HG03095 (cell line): Measurements from ENCODE around the gene CTU2.

ENCODE experiments used
- ATAC-seq: cut with Tn5 transposase; IDR thresholded peaks from one replicate; pipeline ENCODE4 v1.9.1; 2021; ENCODE audit warnings: moderate library complexity; ENCODE audit not compliant: unreplicated experiment

The CTU2 gene

DNA sequence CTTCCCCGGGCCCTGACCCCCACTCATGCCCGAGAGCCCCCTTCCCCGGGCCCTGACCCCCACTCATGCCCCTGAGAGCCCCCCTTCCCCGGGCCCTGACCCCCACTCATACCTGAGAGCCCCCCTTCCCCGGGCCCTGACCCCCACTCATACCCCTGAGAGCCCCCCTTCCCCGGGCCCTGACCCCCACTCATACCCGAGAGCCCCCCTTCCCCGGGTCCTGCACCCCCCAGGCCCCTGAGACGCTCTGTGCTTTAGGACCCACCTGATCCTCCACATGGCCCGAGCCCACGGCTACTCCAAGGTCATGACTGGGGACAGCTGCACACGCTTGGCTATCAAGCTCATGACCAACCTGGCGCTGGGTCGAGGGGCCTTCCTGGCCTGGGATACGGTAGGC, 6.8 kb downstream of the CTU2 start:
- ATAC-seq: no peak

GRCh38 chr16:88713568-88714419, 7.5 kb downstream of the CTU2 start:
- no peak for ATAC-seq

DNA sequence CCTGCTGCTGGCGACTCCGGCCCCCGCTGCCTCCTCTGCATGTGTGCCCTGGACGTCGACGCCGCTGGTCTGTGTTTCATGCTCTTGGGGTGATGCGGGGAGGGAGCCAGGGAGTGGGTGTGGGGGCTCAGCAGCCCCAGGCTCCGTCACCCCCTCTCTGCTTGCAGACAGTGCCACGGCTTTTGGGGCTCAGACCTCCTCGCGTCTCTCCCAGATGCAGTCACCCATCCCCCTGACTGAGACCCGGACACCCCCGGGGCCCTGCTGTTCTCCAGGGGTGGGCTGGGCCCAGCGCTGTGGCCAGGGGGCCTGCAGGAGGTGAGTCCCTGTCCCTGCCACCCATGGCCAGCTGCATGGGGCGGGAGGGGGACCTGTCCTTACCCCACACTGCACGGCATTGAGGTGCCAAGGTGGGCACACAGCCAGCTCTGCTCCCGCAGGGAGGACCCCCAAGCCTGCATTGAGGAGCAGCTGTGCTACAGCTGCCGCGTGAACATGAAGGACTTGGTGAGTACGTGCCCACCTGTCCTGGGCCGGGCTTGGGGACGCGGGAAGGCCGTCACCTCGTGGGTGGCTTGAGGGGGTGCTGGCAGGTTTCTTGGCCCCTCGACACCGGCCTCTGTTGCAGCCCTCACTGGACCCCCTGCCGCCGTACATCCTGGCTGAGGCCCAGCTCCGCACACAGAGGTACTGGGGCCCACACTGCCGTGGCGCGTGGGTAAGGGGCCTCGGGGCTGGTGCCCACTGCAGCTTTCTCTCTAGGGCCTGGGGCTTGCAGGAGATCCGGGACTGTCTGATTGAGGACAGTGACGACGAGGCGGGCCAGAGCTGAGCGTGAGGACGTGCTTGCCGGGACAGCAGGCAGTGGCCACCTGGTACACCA, 8.4 kb downstream of the CTU2 start:
- no peak for ATAC-seq

DNA sequence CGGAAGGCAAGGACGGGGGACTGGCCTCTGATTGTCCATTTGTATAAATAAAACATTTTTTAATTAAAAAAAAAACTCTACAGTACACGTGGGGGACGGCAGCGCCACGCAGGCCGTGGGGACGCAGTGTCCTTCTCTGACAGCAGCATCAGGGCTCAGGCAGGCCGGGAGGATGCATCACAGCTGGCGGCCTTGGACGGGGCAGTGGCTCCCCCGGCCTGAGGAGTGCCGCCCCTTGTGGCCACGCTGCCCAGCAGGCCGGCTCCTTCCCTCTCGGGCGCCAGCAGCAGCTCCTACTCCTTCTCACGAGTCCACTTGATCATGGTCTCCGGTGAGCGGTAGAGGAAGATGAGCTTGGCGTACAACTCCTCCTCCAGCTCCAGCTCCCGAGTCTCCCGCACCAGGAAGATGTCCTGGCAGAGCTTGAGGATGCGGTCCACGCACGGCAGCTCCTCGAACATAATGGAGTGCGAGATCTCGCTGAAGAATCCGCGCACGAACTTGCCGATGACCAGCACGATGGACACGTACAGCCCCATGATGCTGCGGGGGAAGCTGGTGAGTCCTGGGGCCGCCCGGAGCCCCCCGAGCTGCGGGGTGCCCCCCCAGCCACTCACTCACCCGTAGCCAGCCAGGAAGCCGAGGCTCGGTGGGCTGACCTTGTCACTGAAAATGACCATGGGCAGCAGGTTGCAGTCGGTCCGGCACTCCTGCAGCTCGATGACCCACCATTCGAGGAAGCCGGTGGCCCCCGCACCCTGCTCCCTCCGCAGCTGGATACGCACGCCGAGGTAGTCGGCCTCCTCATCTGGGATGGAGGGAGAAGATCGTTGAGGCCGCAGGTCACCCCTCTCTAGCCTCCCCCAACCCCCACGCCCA, 9.2 kb downstream of the CTU2 start:
- no peak for ATAC-seq

DNA sequence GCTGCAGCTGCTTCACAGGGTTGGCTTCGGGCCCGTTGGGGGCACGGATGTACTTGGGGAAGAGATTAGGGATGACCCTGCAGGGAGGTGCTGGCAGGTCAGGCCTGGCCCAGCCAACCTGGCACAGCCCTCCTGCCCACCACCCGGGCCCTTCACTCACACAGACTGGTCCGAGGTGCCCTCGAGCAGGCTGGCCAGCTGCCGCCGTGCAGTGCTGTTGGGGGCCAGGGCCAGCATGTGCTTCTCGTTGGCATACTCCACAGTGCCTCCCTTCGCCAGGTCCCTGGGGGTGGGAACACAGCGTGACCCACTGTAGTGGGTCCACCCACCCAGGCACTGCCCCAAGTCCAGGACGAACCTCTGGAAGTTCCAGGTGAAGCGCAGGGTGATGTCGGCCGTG, 9.9 kb downstream of the CTU2 start:
- no peak for ATAC-seq

DNA sequence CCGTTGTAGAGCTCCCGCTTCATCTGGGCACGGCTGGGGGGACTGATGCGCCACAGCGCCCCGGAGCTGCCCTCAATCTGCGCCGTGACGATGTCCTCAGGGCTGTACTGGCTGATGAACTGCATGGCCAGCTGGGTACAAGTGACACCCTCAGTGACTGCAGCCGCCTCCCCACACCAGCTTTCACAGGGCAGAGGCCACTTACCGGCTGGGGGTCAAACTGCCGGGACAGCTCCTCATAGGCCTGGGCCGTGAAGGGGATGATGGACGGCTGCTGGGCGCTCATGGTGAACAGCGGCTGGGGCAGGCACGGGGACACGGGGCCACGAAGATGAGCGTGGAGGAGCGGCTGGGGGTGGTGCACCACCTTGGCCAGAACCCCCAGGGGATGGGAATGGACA, 10.3 kb downstream of the CTU2 start:
- ATAC-seq: no peak

GRCh38 chr16:88718178-88718577, 11.9 kb downstream of the CTU2 start:
- ATAC-seq: no peak

DNA sequence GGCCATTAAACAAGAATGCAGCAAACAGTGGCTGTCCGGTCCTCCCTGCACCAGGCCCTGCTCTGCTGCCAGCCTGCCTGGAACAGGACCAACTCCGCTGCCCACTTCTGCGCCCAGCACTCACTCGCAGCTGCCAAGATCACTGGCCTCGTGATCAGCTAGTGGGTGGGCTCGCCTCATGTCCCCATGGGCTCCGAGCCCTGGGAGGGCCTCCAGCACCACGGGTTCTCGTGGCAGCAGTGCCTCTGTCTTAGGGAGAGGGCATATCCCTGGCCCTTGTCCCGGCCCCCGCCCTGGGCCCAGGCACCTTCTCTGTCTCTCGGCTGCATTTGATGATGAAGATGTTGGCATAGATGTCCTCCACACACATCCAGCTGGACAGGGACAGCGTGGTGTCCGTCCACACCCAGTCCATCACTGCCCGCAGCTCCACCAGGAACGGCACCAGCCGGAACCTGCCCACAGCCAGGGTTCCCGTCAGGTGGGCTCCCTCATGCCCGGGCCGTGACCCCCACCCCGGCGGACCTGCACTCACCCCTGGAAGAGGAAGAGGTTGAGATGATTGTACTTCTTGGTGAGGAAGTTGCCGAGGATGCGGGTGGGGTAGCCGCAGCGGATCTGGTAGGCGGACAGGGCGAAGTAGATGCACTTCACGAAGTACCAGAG, 13.1 kb downstream of the CTU2 start:
- no peak for ATAC-seq

DNA sequence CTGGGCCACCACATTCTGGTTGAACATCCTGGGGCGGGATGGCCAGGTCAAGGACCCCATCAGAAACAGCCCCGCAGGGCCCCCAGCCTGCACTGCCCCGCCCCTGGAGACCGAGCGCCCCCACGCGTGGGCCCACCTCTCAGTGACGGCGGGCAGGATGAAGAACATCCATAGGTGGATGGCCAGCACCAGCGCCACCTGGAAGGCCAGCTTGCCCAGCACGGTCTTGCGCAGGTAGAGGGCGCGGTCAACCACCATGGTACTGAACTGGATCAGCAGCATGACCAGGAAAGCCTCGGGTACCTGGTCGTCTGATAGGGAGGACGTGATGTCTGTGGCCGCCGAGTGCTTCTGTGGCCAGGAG, 13.6 kb downstream of the CTU2 start:
- ATAC-seq: no peak

DNA sequence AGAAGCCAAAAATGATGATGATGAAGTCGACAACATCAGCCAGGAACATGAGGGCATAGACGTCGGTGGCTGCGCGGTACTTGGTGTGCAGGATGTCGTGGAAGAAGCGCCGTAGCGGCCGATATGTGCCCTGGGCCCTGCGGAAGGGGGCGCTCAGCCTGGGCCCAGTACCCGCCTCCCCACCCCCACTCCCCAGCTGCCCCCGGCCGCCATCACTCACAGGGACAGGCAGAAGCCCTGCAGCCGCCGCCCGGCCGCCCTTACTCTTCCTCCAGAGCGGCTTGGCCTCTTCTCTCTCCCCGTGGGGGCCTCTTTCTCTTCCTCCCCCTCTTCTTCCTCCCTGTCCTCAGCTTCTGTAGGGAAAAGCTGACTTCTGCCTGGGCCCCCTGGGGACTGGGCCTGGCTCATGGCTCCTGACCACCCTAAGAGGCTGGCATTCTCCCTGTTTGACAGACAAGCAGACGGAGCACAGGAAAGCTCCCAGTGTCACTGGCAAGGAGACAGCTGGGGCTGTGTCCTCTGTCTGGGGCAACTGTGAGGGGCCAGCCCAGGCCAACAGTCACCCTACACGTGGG, 14.2 kb downstream of the CTU2 start:
- no peak for ATAC-seq

GRCh38 chr16:88721236-88721635, 14.9 kb downstream of the CTU2 start:
- no peak for ATAC-seq

GRCh38 chr16:88721815-88722755, 15.8 kb downstream of the CTU2 start:
- ATAC-seq: no peak

GRCh38 chr16:88722784-88723506, 16.6 kb downstream of the CTU2 start:
- ATAC-seq: no peak

GRCh38 chr16:88723507-88723887, 17.2 kb downstream of the CTU2 start:
- no peak for ATAC-seq

DNA sequence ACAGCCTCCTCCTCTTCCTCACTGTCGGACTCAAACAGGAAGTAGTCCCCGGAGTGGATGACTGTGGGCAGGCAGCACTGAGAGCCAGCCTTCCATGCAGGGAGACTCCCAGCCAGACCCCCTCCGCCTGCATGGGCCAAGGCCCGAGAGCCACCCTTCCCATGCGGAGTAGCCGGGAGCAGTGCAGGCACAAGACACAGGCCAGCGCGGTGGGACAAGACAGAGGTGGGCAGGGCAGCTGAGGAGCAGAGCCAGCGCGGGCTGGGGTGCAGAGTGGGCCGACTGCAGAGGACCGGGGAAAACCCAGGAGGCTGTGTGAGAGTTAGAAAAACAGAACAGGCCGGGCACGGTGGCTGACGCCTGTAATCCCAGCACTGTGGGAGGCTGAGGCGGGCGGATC, 17.6 kb downstream of the CTU2 start:
- no peak for ATAC-seq

- ATAC-seq: no peak
These were observed 18.7 kb downstream of the CTU2 start for GRCh38 chr16:88724855-88725555.

DNA sequence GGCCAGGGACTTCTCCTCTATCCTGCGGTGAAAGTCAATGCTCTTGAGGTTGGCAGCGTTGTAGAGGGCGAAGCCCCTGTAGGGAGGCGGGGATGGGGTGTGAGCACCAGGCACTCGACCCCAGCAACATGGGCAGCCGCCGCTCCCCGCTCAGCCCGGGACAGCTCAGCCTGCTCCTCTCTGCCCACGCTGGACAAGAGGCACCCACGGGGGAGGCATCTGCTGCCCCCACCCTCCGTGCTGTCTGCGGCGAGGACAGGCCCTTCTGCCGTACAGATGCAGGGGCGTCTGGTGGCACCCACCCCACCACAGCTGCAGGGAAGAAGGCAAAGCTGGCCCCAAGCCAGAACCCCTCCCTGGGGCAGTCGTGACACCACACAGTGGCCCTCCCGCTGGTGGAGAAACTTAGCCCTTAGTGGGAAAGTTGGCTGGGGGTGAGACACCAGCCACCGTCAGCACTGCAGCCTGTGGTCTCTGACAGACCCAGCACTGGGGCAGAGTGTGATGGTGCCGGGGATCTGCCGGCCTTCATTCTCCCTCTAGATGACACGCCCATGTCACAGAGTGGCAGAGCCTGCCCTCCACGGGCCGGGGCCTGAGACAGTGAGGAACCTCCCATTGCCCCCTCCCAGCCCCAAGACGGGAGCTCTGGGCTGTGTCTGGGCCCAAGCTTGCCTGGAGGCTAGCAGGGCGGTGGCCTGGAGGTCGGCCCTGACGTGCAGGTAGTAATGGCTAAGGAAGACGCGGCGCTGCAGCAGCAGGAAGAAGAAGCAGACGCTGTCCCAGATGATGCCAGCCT, 19.5 kb downstream of the CTU2 start:
- ATAC-seq: no peak
